GM12878 (cell line): ENCODE measurements around the gene MTHFD1L. TPM values are rescaled to one million over a fixed set of nuclear protein-coding genes. Genes with fewer than 3 reads are reported as not detected.

ENCODE experiments used
- ATAC-seq: fragments of 200-7000 bp; cut with Tn5 transposase; 3 replicates; pipeline ENCODE4 v1.9.1; 2020; ENCODE audit warnings: mild to moderate bottlenecking, moderate library complexity
- BruUV-seq: library from RNA; stranded (reverse); fragments of 400-500 nt; replicated peaks from 2 replicates; lab custom pipeline; 2021; lab: Mats Ljungman, UMichigan
- CTCF ChIA-PET: fragments of 300-600 bp; sonication (Branson Sonifier 250); formaldehyde crosslinking; extraction: SDS; loops from one replicate; lab custom pipeline; 2021; ENCODE audit warnings: inconsistent platforms; lab: Yijun Ruan, JAX
- POLR2A ChIA-PET: fragments of 350-600 bp; formaldehyde crosslinking; extraction: SDS; loops from one replicate; lab custom pipeline; 2021; ENCODE audit warnings: inconsistent platforms; lab: Charles Lee
- RAD21 ChIA-PET: fragments of 300-600 bp; sonication (Branson Sonifier 250); formaldehyde crosslinking; loops from one replicate; lab custom pipeline; 2023; ENCODE audit warnings: antibody characterized with exemption; ENCODE audit not compliant: unreplicated experiment; lab: Charles Lee
- SMC1A ChIA-PET: fragments of 300-600 bp; sonication (Branson Sonifier 250); formaldehyde crosslinking; loops from one replicate; lab custom pipeline; 2023; ENCODE audit not compliant: unreplicated experiment, uncharacterized antibody; lab: Charles Lee
- DNase-seq: peaks from one replicate; pipeline ENCODE4 v3.0.0-alpha.2; 2011; ENCODE audit warnings: low read depth, low spot score
- FAIRE-seq: peaks from 3 replicates; lab custom pipeline; 2011; peaks lifted over from hg19 to GRCh38; lab: Jason Lieb, UNC
- H2AFZ ChIP-seq: 2 replicates; pipeline ENCODE4 v1.6.0; 2011; ENCODE audit warnings: low read depth, low read length, control low read depth; ENCODE audit not compliant: control insufficient read depth
- H3K27ac ChIP-seq: 2 replicates; pipeline ENCODE4 v1.5.1; 2011; ENCODE audit warnings: control low read depth; ENCODE audit not compliant: control insufficient read depth, insufficient read depth
- H3K27me3 ChIP-seq, 2 experiments: replicated peaks in 1 of 2; 2 replicates each; pipeline versions ENCODE4 v1.6.0 to v1.6.1; 2011; ENCODE audit warnings: low read length in 1 of 2; ENCODE audit not compliant: control insufficient read depth in 2 of 2, insufficient read depth in 2 of 2
- H3K36me3 ChIP-seq, 2 experiments: 2 replicates each; pipeline ENCODE4 v1.5.1; 2011; ENCODE audit warnings: low read length in 1 of 2; ENCODE audit not compliant: control insufficient read depth in 2 of 2, insufficient read depth in 2 of 2
- H3K4me1 ChIP-seq: 2 replicates; pipeline ENCODE4 v1.6.1; 2011; ENCODE audit warnings: mild to moderate bottlenecking, low read length, moderate library complexity, mixed read lengths; ENCODE audit not compliant: control insufficient read depth, insufficient read depth
- H3K4me2 ChIP-seq: 2 replicates; pipeline ENCODE4 v1.6.0; 2011; ENCODE audit warnings: control low read depth; ENCODE audit not compliant: control insufficient read depth, insufficient read depth
- H3K4me3 ChIP-seq: fragments of 200-600 bp; sonication (generic); 2 replicates; pipeline ENCODE4 v1.5.1; 2016
- H3K79me2 ChIP-seq: 2 replicates; pipeline ENCODE4 v1.6.0; 2011; ENCODE audit warnings: low read length; ENCODE audit not compliant: control insufficient read depth, insufficient read depth
- H3K9ac ChIP-seq: 2 replicates; pipeline ENCODE4 v1.8.0; 2011; ENCODE audit warnings: low read length, control low read depth, mixed read lengths; ENCODE audit not compliant: control insufficient read depth, insufficient read depth
- H3K9me3 ChIP-seq: replicated peaks from 3 replicates; pipeline ENCODE4 v1.5.1; 2011; ENCODE audit warnings: mild to moderate bottlenecking, low read length; ENCODE audit not compliant: control insufficient read depth, insufficient read depth
- H4K20me1 ChIP-seq: 2 replicates; pipeline ENCODE4 v1.6.0; 2011; ENCODE audit not compliant: control insufficient read depth, insufficient read depth
- ATF2 ChIP-seq: IDR thresholded peaks from 2 replicates; pipeline ENCODE4 v1.6.1; 2012; ENCODE audit warnings: low read length, inconsistent platforms
- BRCA1 ChIP-seq: IDR thresholded peaks from 2 replicates; pipeline ENCODE4 v1.6.1; 2011; ENCODE audit warnings: low read depth, low read length, improper control_type of control experiment
- EED ChIP-seq: sonication (generic); IDR thresholded peaks from 2 replicates; pipeline ENCODE4 v1.6.1; 2016; ENCODE audit warnings: antibody characterized with exemption, low read depth
- EP300 ChIP-seq, 2 experiments: fragments of 150-350 bp in 1 of 2; IDR thresholded peaks; 2 replicates each; pipeline ENCODE4 v1.6.1; 2011 to 2012; ENCODE audit warnings: low read depth in 2 of 2, low read length in 2 of 2, borderline replicate concordance in 1 of 2, improper control_type of control experiment in 1 of 2, inconsistent platforms in 1 of 2; ENCODE audit not compliant: control insufficient read depth in 1 of 2
- ETV6 ChIP-seq, 2 experiments: fragments of 450-650 bp in 1 of 2; IDR thresholded peaks in 1 of 2; conservative IDR thresholded peaks in 1 of 2; 2 replicates each; pipeline ENCODE4 v1.6.1; 2014; ENCODE audit warnings: antibody characterized with exemption in 1 of 2, borderline replicate concordance in 1 of 2, low read depth in 1 of 2, mild to moderate bottlenecking in 1 of 2, moderate library complexity in 1 of 2
- IKZF1 ChIP-seq: fragments of 450-650 bp; conservative IDR thresholded peaks from 2 replicates; pipeline ENCODE4 v1.6.1; 2017; ENCODE audit warnings: antibody characterized with exemption, mild to moderate bottlenecking
- IRF4 ChIP-seq: IDR thresholded peaks from 2 replicates; pipeline ENCODE4 v1.6.1; 2011; ENCODE audit warnings: low read depth, low read length
- KDM1A ChIP-seq: fragments of 200-600 bp; sonication (generic); IDR thresholded peaks from 2 replicates; pipeline ENCODE4 v1.6.1; 2016; ENCODE audit warnings: borderline replicate concordance
- LARP7 ChIP-seq: fragments of 450-650 bp; IDR thresholded peaks from 2 replicates; pipeline ENCODE4 v1.6.1; 2017; ENCODE audit warnings: mild to moderate bottlenecking
- PML ChIP-seq: IDR thresholded peaks from 2 replicates; pipeline ENCODE4 v1.6.1; 2012; ENCODE audit warnings: low read length, inconsistent platforms
- RELA ChIP-seq: fragments of 450-650 bp; IDR thresholded peaks from 2 replicates; pipeline ENCODE4 v1.8.0; 2014; ENCODE audit warnings: borderline replicate concordance; ENCODE audit not compliant: partially characterized antibody
- RELB ChIP-seq: fragments of 450-650 bp; IDR thresholded peaks from 2 replicates; pipeline ENCODE4 v1.6.1; 2017; ENCODE audit warnings: low read depth, mild to moderate bottlenecking, moderate library complexity
- RUNX3 ChIP-seq: IDR thresholded peaks from 2 replicates; pipeline ENCODE4 v1.6.1; 2012; ENCODE audit warnings: low read length, inconsistent platforms
- SP1 ChIP-seq: IDR thresholded peaks from one replicate; pipeline ENCODE4 v1.6.1; 2011; ENCODE audit warnings: low read depth, low read length
- SPI1 ChIP-seq: IDR thresholded peaks from 2 replicates; pipeline ENCODE4 v1.6.1; 2011; ENCODE audit warnings: low read depth, mild to moderate bottlenecking, low read length, moderate library complexity, borderline replicate concordance; ENCODE audit not compliant: insufficient read depth
- YY1 ChIP-seq: IDR thresholded peaks from 2 replicates; pipeline ENCODE4 v1.6.1; 2011; ENCODE audit warnings: low read depth, mild to moderate bottlenecking, low read length
- ZBTB11 ChIP-seq: fragments of 450-650 bp; formaldehyde crosslinking; IDR thresholded peaks from 2 replicates; pipeline ENCODE4 v1.5.0; 2022; ENCODE audit warnings: mild to moderate bottlenecking, missing genetic modification characterization
- WGBS: methylation state at CpG from one replicate; pipeline ENCODE4 v1.1.6; 2016; ENCODE audit warnings: low lambda C conversion rate; ENCODE audit not compliant: insufficient replicate concordance, insufficient coverage; ENCODE audit errors: missing lambda C conversion rate; 5-methylcytosine and 5-hydroxymethylcytosine counted together
- in situ Hi-C: fragments of 300-500 bp; cut with MboI; formaldehyde crosslinking; loops from 9 replicates; pipeline ENCODE4 v1.14.3; 2018; ENCODE audit warnings: mixed read lengths
- intact Hi-C: fragments of 100-400 bp; cut with micrococcal nuclease; formaldehyde crosslinking; loops from one replicate; pipeline ENCODE4 v1.14.2; 2022; ENCODE audit not compliant: unreplicated experiment
- polyA plus RNA-seq, 11 experiments: library from polyadenylated mRNA; depleted of rRNA in 4 of 11; unstranded in 6 of 11; stranded (reverse) in 5 of 11; fragments of >200 nt; fragmentation: Nextera tagmentation in 4 of 11; fragmentation: Illumina TruSeq in 1 of 11; extraction: Ambion mirVana in 4 of 11; extraction: Trizol in 1 of 11; gene quantifications; 1 replicate in 1 of 11; 2 replicates in 10 of 11; pipeline versions ENCODE4 v1.2.1 to v1.2.3, GENCODE V29; 2011 to 2016; ENCODE audit warnings: inconsistent platforms in 2 of 11, missing spikeins in 2 of 11, low read depth in 1 of 11
- total RNA-seq, 4 experiments: library from RNA; depleted of rRNA in 3 of 4; stranded (reverse); fragments of >200 nt in 3 of 4; fragmentation: Illumina TruSeq in 1 of 4; extraction: Trizol in 1 of 4; gene quantifications; 2 replicates each; pipeline versions ENCODE4 v1.2.1 to v1.2.3, GENCODE V29; 2013 to 2021

Gene MTHFD1L
- total and polyA plus RNA-seq, 10 of the 15 experiments (the other 5 are each of a cell fraction or from before 2014, with no cell fraction given): 11.7 to 75.5 (median 28.8) TPM

- ATAC-seq (peak; percentile 93), FAIRE-seq (peak; percentile 27), DNase-seq (no peak)
- intact Hi-C loops: no loop called here
- Histone ChIP-seq H3K79me2 (no peaks in the 10 kb centered on the region), H3K4me2 (0 out of 2 replicates have a peak overlapping the region, but pooled peaks have one; percentile 12), H3K36me3 (no peaks in the 10 kb centered on the region; a peak in 1 of 4 replicates), H3K9me3 (no peaks in the 10 kb centered on the region), H2AFZ (no peak overlapping the region; the same call in 1 of the 2 replicates), H3K9ac (no peak overlapping the region; the same call in 1 of the 2 replicates), H3K4me1 (peaks cover 14% of the 10 kb centered on the region), H3K27me3 (no peaks in the 10 kb centered on the region), H4K20me1 (no peaks in the 10 kb centered on the region), H3K27ac (peak overlapping the region; percentile 10), H3K4me3 (no peak overlapping the region)
- ChIA-PET POLR2A (no interaction called here), RAD21 (interaction anchor here (0.6 to 1.4 kb wide), 3 partner anchors 9 to 13 kb away, joined by 3 to 5 read pairs (median 3); no protein-coding TSS in a partner anchor), CTCF (interaction anchor here (1.0 to 2.6 kb wide), 5 partner anchors 12 to 323 kb away, joined by 3 to 14 read pairs (median 8); no protein-coding TSS in a partner anchor), SMC1A (interaction anchor here (0.6 to 1.7 kb wide), 6 partner anchors 12 to 329 kb away, joined by 3 to 4 read pairs (median 3); no protein-coding TSS in a partner anchor)
- in situ Hi-C loops: no loop called here
- BruUV-seq: no TSS peak
- 67% methylated on average over 5 of the region's 5 CpGs for WGBS
- no peak for TF ChIP-seq SP1
- peak; percentile 24; the same call in 1 of the 2 replicates for TF ChIP-seq IKZF1
- no peak for TF ChIP-seq PML
- 0 out of 2 replicates have a peak, but pooled peaks have one; percentile 31 for TF ChIP-seq EED
- peak; percentile 91 for TF ChIP-seq SPI1
- peak in 1 of 2 experiments; percentile 49; a peak in 1 of 4 replicates for TF ChIP-seq EP300 (IDR thresholded peaks at IDR 0.05; ENCODE audit: borderline replicate concordance in 1 of 2, control insufficient read depth in 1 of 2, low read depth in 2 of 2, low read length in 2 of 2)
- no peak for TF ChIP-seq LARP7
- TF ChIP-seq RELA: no peak
- TF ChIP-seq ZBTB11 (CRISPR knock-in tag): no peak
- TF ChIP-seq BRCA1: no peak
- TF ChIP-seq KDM1A: no peak
- TF ChIP-seq IRF4: peak; percentile 60; the same call in 1 of the 2 replicates
- peak; percentile 58 for TF ChIP-seq RELB
- TF ChIP-seq YY1: no peak
- TF ChIP-seq RUNX3: peak; percentile 22; the same call in 1 of the 2 replicates
- no peak for TF ChIP-seq ATF2
- TF ChIP-seq ETV6 (conservative IDR thresholded peaks at IDR 0.05 in 1 of 2, IDR thresholded peaks at IDR 0.05 in 1 of 2; ENCODE audit: borderline replicate concordance in 1 of 2, low read depth in 1 of 2): 0 out of 4 replicates have a peak, but pooled peaks of 1 of the 2 experiments have one; percentile 13
Observed at GRCh38 chr6:151001387-151002056, 136.0 kb downstream of the MTHFD1L start.
